B cell (primary cell): ENCODE data around the gene COL11A1. TPM values are rescaled to one million over a fixed set of nuclear protein-coding genes. Genes with fewer than 3 reads are reported as not detected.

Experiments
- ATAC-seq: fragments of 200-7000 bp; cut with Tn5 transposase; one replicate; pipeline ENCODE4 v1.10.0; 2021; ENCODE audit warnings: low read depth, mild to moderate bottlenecking, moderate number of reproducible peaks, moderate library complexity
- CTCF ChIA-PET: fragments of 350-600 bp; sonication (Branson Sonifier 250); formaldehyde crosslinking; loops from one replicate; lab custom pipeline; 2021; ENCODE audit warnings: antibody characterized with exemption, inconsistent platforms; lab: Charles Lee
- POLR2A ChIA-PET: fragments of 350-600 bp; sonication (Branson Sonifier 250); formaldehyde crosslinking; loops from one replicate; lab custom pipeline; 2021; ENCODE audit warnings: antibody characterized with exemption; lab: Charles Lee
- DNase-seq: peaks from one replicate; pipeline ENCODE4 v3.0.0; 2013
- H2AFZ ChIP-seq: 2 replicates; pipeline ENCODE4 v1.6.1; 2012; ENCODE audit warnings: mild to moderate bottlenecking, low read depth, low read length; ENCODE audit not compliant: insufficient read depth, poor library complexity, severe bottlenecking
- H3K27ac ChIP-seq, 2 donors: 1 replicate in 1 of 2; 2 replicates in 1 of 2; pipeline ENCODE4 v1.5.1; 2012 to 2013; ENCODE audit warnings: low read length in 2 of 2, mild to moderate bottlenecking in 2 of 2, moderate library complexity in 1 of 2
- H3K27me3 ChIP-seq, 4 experiments: fragments of 200-600 bp in 1 of 4; sonication (generic) in 1 of 4; replicated peaks in 1 of 4; 1 replicate in 2 of 4; 2 replicates in 2 of 4; pipeline versions ENCODE4 v1.6.1 to v1.7.0; 2013 to 2016; ENCODE audit warnings: low read length in 3 of 4, mild to moderate bottlenecking in 2 of 4, mixed read lengths in 1 of 4, moderate library complexity in 1 of 4; ENCODE audit not compliant: insufficient read depth in 4 of 4, control insufficient read depth in 3 of 4; ENCODE audit errors: control extremely low read depth in 1 of 4
- H3K36me3 ChIP-seq, 2 experiments: replicated peaks in 1 of 2; 1 replicate in 1 of 2; 2 replicates in 1 of 2; pipeline versions ENCODE4 v1.6.1 to v1.7.1; 2013; ENCODE audit warnings: low read length in 1 of 2; ENCODE audit not compliant: insufficient read depth in 2 of 2, control insufficient read depth in 1 of 2; ENCODE audit errors: control extremely low read depth in 1 of 2, extremely low read depth in 1 of 2
- H3K4me1 ChIP-seq, 2 donors: fragments of 200-600 bp in 1 of 2; sonication (generic) in 1 of 2; 1 replicate in 1 of 2; 2 replicates in 1 of 2; pipeline versions ENCODE4 v1.5.1 to v1.6.1; 2013 to 2017; ENCODE audit warnings: low read length in 2 of 2; ENCODE audit not compliant: control insufficient read depth in 2 of 2, insufficient read depth in 2 of 2
- H3K4me2 ChIP-seq: replicated peaks from 2 replicates; pipeline ENCODE3; 2012; ENCODE audit warnings: mild to moderate bottlenecking, low read depth, low read length; ENCODE audit not compliant: poor library complexity, severe bottlenecking
- H3K4me3 ChIP-seq, 5 experiments: fragments of 200-600 bp in 1 of 5; sonication (generic) in 1 of 5; 1 replicate in 3 of 5; 2 replicates in 2 of 5; pipeline versions ENCODE4 v1.5.1 to v1.7.0; 2011 to 2016; ENCODE audit warnings: low read length in 4 of 5, mild to moderate bottlenecking in 4 of 5, low read depth in 2 of 5, control low read depth in 1 of 5, moderate library complexity in 1 of 5; ENCODE audit not compliant: insufficient read depth in 1 of 5; ENCODE audit errors: control extremely low read depth in 1 of 5, extremely low read depth in 1 of 5
- H3K79me2 ChIP-seq: fragments of 200-600 bp; sonication (generic); one replicate; pipeline ENCODE4 v1.6.0; 2016; ENCODE audit warnings: low read length; ENCODE audit not compliant: control insufficient read depth, insufficient read depth
- H3K9ac ChIP-seq: fragments of 200-600 bp; sonication (generic); 2 replicates; pipeline ENCODE4 v1.6.1; 2017; ENCODE audit warnings: mild to moderate bottlenecking, low read length, moderate library complexity
- H3K9me3 ChIP-seq, 3 donors: one replicate each; pipeline versions ENCODE4 v1.6.1 to v1.7.1; 2013; ENCODE audit warnings: low read length in 2 of 3; ENCODE audit not compliant: control insufficient read depth in 2 of 3, insufficient read depth in 1 of 3; ENCODE audit errors: control extremely low read depth in 1 of 3
- H4K20me1 ChIP-seq: 2 replicates; pipeline ENCODE4 v1.6.0; 2012; ENCODE audit warnings: mild to moderate bottlenecking, low read length; ENCODE audit not compliant: insufficient read depth, control insufficient read depth, poor library complexity, severe bottlenecking
- H3K27ac Mint-ChIP-seq: one replicate; pipeline ENCODE4 v1.8.0; 2021; ENCODE audit warnings: mixed read lengths
- H3K27me3 Mint-ChIP-seq: one replicate; pipeline ENCODE4 v1.8.0; 2021; ENCODE audit warnings: mixed read lengths
- H3K4me1 Mint-ChIP-seq: one replicate; pipeline ENCODE4 v1.8.0; 2021; ENCODE audit warnings: mixed read lengths
- H3K4me3 Mint-ChIP-seq: one replicate; pipeline ENCODE4 v1.8.0; 2021; ENCODE audit warnings: mixed read lengths
- H3K9me3 Mint-ChIP-seq: one replicate; pipeline ENCODE4 v1.8.0; 2022; ENCODE audit warnings: mixed read lengths; ENCODE audit not compliant: insufficient read depth
- CTCF ChIP-seq: fragments of 200-600 bp; IDR thresholded peaks from one replicate; pipeline ENCODE4 v1.8.0; 2022; ENCODE audit warnings: antibody characterized with exemption, mild to moderate bottlenecking
- EZH2 ChIP-seq: IDR thresholded peaks from 2 replicates; pipeline ENCODE4 v1.6.1; 2012; ENCODE audit warnings: borderline replicate concordance, low read depth, mild to moderate bottlenecking, moderate library complexity, low read length; ENCODE audit not compliant: insufficient read depth, poor library complexity, severe bottlenecking
- WGBS: methylation state at CpG from one replicate; pipeline ENCODE4 v1.1.5; 2013; ENCODE audit warnings: missing lambda C conversion rate; ENCODE audit not compliant: insufficient coverage; 5-methylcytosine and 5-hydroxymethylcytosine counted together
- intact Hi-C: fragments of 100-400 bp; cut with micrococcal nuclease; formaldehyde crosslinking; loops from one replicate; pipeline ENCODE4 v1.10.0; 2022
- polyA plus RNA-seq: library from polyadenylated mRNA; depleted of rRNA; stranded (reverse); fragments of >200 nt; gene quantifications from 2 replicates; pipeline ENCODE4 v1.2.3, GENCODE V29; 2012
- total RNA-seq, 2 donors: library from RNA; stranded (reverse); fragments of 120-200 nt in 1 of 2; gene quantifications; 1 replicate in 1 of 2; 2 replicates in 1 of 2; pipeline versions ENCODE4 v1.2.3 to v1.2.4, GENCODE V29; 2013 to 2022

COL11A1 gene
- total and polyA plus RNA-seq, 2 donors (not counting 1 experiment from before 2014, with no cell fraction given) = not detected

- Mint-ChIP-seq H3K4me1 (no peaks in the 10 kb centered on the region), H3K4me3 (no peak overlapping the region), H3K27ac (no peak overlapping the region), H3K27me3 (no peaks in the 10 kb centered on the region), H3K9me3 (no peaks in the 10 kb centered on the region)
- TF ChIP-seq CTCF (no peak), EZH2 (no peak)
- Histone ChIP-seq H3K9me3 (no peaks in the 10 kb centered on the region), H3K4me1 (no peaks in the 10 kb centered on the region), H3K4me3 (no peak overlapping the region), H3K79me2 (no peaks in the 10 kb centered on the region), H3K4me2 (no peak overlapping the region), H3K36me3 (no peaks in the 10 kb centered on the region), H4K20me1 (no peaks in the 10 kb centered on the region), H3K9ac (no peak overlapping the region), H3K27me3 (no peaks in the 10 kb centered on the region), H2AFZ (no peak overlapping the region), H3K27ac (no peak overlapping the region)
- ChIA-PET CTCF (no interaction called here), POLR2A (no interaction called here)
- WGBS = 97% methylated on average over 14 of the region's 14 CpGs
- intact Hi-C loops = no loop called here
- ATAC-seq (no peak), DNase-seq (no peak)
Observed at GRCh38 chr1:102954576-102954975, 153.7 kb downstream of the COL11A1 start.

DNA sequence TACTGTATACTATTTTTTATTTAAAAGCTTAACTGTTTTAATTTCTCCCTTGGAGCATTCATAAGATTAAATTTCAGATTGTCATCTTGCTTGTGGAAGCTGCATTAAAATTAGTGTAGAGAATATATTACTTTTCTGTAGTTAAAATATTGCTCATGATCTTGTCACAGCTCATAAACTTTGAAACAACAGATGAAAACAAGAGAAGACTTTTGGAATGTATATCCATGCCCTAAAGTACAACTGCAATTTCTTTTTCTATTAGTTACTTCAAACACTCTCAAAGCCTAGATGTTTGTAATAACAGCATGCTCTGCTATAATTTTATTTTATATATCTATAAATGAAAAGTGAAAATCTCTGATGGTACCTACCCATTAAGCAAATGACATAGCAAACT, 155.9 kb downstream of the COL11A1 start:
- Histone ChIP-seq H3K36me3 (no peaks in the 10 kb centered on the region), H3K27me3 (no peaks in the 10 kb centered on the region), H3K79me2 (no peaks in the 10 kb centered on the region), H3K9me3 (no peaks in the 10 kb centered on the region), H3K4me2 (no peak overlapping the region), H3K4me3 (no peak overlapping the region), H3K9ac (no peak overlapping the region), H4K20me1 (no peaks in the 10 kb centered on the region), H3K27ac (no peak overlapping the region), H3K4me1 (no peaks in the 10 kb centered on the region), H2AFZ (no peak overlapping the region)
- Mint-ChIP-seq H3K4me1 (no peaks in the 10 kb centered on the region), H3K4me3 (no peak overlapping the region), H3K27ac (no peak overlapping the region), H3K27me3 (no peaks in the 10 kb centered on the region), H3K9me3 (no peaks in the 10 kb centered on the region)
- CTCF ChIA-PET = no interaction called here
- TF ChIP-seq EZH2 = no peak
- no peak for TF ChIP-seq CTCF
- DNase-seq (no peak), ATAC-seq (no peak)
- intact Hi-C loops = no loop called here
- POLR2A ChIA-PET = no interaction called here
